ENCODE data around the gene TBL1XR1. TPM values are rescaled to one million over a fixed set of nuclear protein-coding genes. Genes with fewer than 3 reads are reported as not detected.

TBL1XR1 gene
- total RNA-seq, 1 experiment from 2014 or later = 186 TPM

- POLR2A ChIA-PET (ENCODE audit: low non-redundant PET) = no interaction called here
- no TSS peak for BruUV-seq (replicated peaks)
- Histone ChIP-seq H3K27me3 (replicated peaks; ENCODE audit: insufficient read depth, low read depth, low read length, poor library complexity) (no peaks in the 10 kb centered on the region), H3K9me3 (ENCODE audit: low read depth, low read length, poor library complexity, severe bottlenecking) (no peaks in the 10 kb centered on the region), H3K4me1 (ENCODE audit: insufficient read depth, low read length, poor library complexity, severe bottlenecking) (peaks cover 93% of the 10 kb centered on the region), H3K36me3 (ENCODE audit: insufficient read depth, low read length, poor library complexity, severe bottlenecking) (peaks cover 50% of the 10 kb centered on the region), H3K4me3 (ENCODE audit: low read depth, low read length, poor library complexity, severe bottlenecking) (no peak overlapping the region), H3K27ac (ENCODE audit: low read depth, low read length, poor library complexity, severe bottlenecking) (peak overlapping the region; percentile 79)
- TF ChIP-seq EZH2 (IDR thresholded peaks at IDR 0.05; ENCODE audit: borderline replicate concordance, low read depth, low read length, poor library complexity, severe bottlenecking) = no peak
- TF ChIP-seq CTCF (conservative IDR thresholded peaks at IDR 0.05; ENCODE audit: low read depth, low read length) = no peak
- intact Hi-C loops (cut with micrococcal nuclease; ENCODE audit: unreplicated experiment) = loop anchor here (5.0 to 10.0 kb wide), 5 partner anchors 144 to 1332 kb away; partner anchors contain the start of gene TBL1XR1
- CTCF ChIA-PET = no interaction called here
- no peak for DNase-seq (ENCODE audit: low spot score)
These were observed 144.2 kb downstream of the TBL1XR1 start for GRCh38 chr3:177053107-177053506.

GRCh38 chr3:177051411-177051810, 145.9 kb downstream of the TBL1XR1 start:
- Histone ChIP-seq H3K27me3 (replicated peaks; ENCODE audit: insufficient read depth, low read depth, low read length, poor library complexity) (no peaks in the 10 kb centered on the region), H3K4me3 (ENCODE audit: low read depth, low read length, poor library complexity, severe bottlenecking) (no peak overlapping the region), H3K9me3 (ENCODE audit: low read depth, low read length, poor library complexity, severe bottlenecking) (no peaks in the 10 kb centered on the region), H3K4me1 (ENCODE audit: insufficient read depth, low read length, poor library complexity, severe bottlenecking) (peaks cover 84% of the 10 kb centered on the region), H3K27ac (ENCODE audit: low read depth, low read length, poor library complexity, severe bottlenecking) (peak overlapping the region; percentile 79), H3K36me3 (ENCODE audit: insufficient read depth, low read length, poor library complexity, severe bottlenecking) (peaks cover 67% of the 10 kb centered on the region)
- BruUV-seq (replicated peaks) = no TSS peak
- POLR2A ChIA-PET (ENCODE audit: low non-redundant PET) = no interaction called here
- CTCF ChIA-PET = interaction anchor here (0.6 to 1.4 kb wide), 4 partner anchors 18 to 1295 kb away, joined by 3 to 7 read pairs (median 6); no protein-coding TSS in a partner anchor
- no peak for TF ChIP-seq EZH2 (IDR thresholded peaks at IDR 0.05; ENCODE audit: borderline replicate concordance, low read depth, low read length, poor library complexity, severe bottlenecking)
- no peak for TF ChIP-seq CTCF (conservative IDR thresholded peaks at IDR 0.05; ENCODE audit: low read depth, low read length)
- intact Hi-C loops (cut with micrococcal nuclease; ENCODE audit: unreplicated experiment) = loop anchor here (2.0 to 10.0 kb wide), 6 partner anchors 17 to 1333 kb away; partner anchors contain the start of gene TBL1XR1
- no peak for DNase-seq (ENCODE audit: low spot score)

- Histone ChIP-seq H3K9me3 (ENCODE audit: low read depth, low read length, poor library complexity, severe bottlenecking) (no peaks in the 10 kb centered on the region), H3K27ac (ENCODE audit: low read depth, low read length, poor library complexity, severe bottlenecking) (peak overlapping the region; percentile 79), H3K27me3 (replicated peaks; ENCODE audit: insufficient read depth, low read depth, low read length, poor library complexity) (no peaks in the 10 kb centered on the region), H3K4me3 (ENCODE audit: low read depth, low read length, poor library complexity, severe bottlenecking) (no peak overlapping the region), H3K4me1 (ENCODE audit: insufficient read depth, low read length, poor library complexity, severe bottlenecking) (peaks cover 77% of the 10 kb centered on the region), H3K36me3 (ENCODE audit: insufficient read depth, low read length, poor library complexity, severe bottlenecking) (peaks cover 74% of the 10 kb centered on the region)
- peak; percentile 72 for TF ChIP-seq CTCF (conservative IDR thresholded peaks at IDR 0.05; ENCODE audit: low read depth, low read length)
- no peak for TF ChIP-seq EZH2 (IDR thresholded peaks at IDR 0.05; ENCODE audit: borderline replicate concordance, low read depth, low read length, poor library complexity, severe bottlenecking)
- ChIA-PET CTCF (interaction anchor here (0.6 to 1.4 kb wide), 5 partner anchors 18 to 1296 kb away, joined by 3 to 7 read pairs (median 5); no protein-coding TSS in a partner anchor), POLR2A (ENCODE audit: low non-redundant PET) (interaction anchor here (0.7 kb wide), 1 partner anchor 427 kb away, joined by 7 read pairs; no protein-coding TSS in a partner anchor)
- BruUV-seq (replicated peaks) = no TSS peak
- peak; percentile 77 for DNase-seq (ENCODE audit: low spot score)
- intact Hi-C loops (cut with micrococcal nuclease; ENCODE audit: unreplicated experiment) = loop anchor here (2.0 to 10.0 kb wide), 6 partner anchors 18 to 1334 kb away; partner anchors contain the start of gene TBL1XR1
These were observed 146.6 kb downstream of the TBL1XR1 start for GRCh38 chr3:177050501-177051237.
